Endodermal cell (in vitro differentiated cells): ENCODE data around the gene BBX. TPM values are rescaled to one million over a fixed set of nuclear protein-coding genes. Genes with fewer than 3 reads are reported as not detected.

Experiments
- DNase-seq: peaks from one replicate; pipeline ENCODE4 v3.0.0-alpha.2; 2017
- H3K27ac ChIP-seq: 2 replicates; pipeline ENCODE4 v1.5.1; 2013; ENCODE audit warnings: mild to moderate bottlenecking, low read depth, low read length, moderate library complexity
- H3K27me3 ChIP-seq: 2 replicates; pipeline ENCODE4 v1.6.1; 2013; ENCODE audit warnings: mild to moderate bottlenecking, low read length, moderate library complexity; ENCODE audit not compliant: insufficient read depth, control insufficient read depth, poor library complexity, severe bottlenecking
- H3K36me3 ChIP-seq: 2 replicates; pipeline ENCODE4 v1.7.0; 2013; ENCODE audit warnings: mild to moderate bottlenecking, low read length, moderate library complexity; ENCODE audit not compliant: control insufficient read depth, insufficient read depth
- H3K4me1 ChIP-seq: one replicate; pipeline ENCODE4 v1.7.0; 2013; ENCODE audit warnings: low read length; ENCODE audit not compliant: control insufficient read depth, insufficient read depth
- H3K4me3 ChIP-seq: 2 replicates; pipeline ENCODE4 v1.5.1; 2013; ENCODE audit warnings: mild to moderate bottlenecking, low read length, moderate library complexity
- H3K9ac ChIP-seq: 2 replicates; pipeline ENCODE4 v1.6.1; 2013; ENCODE audit warnings: mild to moderate bottlenecking, low read length, moderate library complexity; ENCODE audit not compliant: poor library complexity, severe bottlenecking; ENCODE audit errors: extremely low read depth
- H3K9me3 ChIP-seq: 2 replicates; pipeline ENCODE4 v1.6.1; 2013; ENCODE audit warnings: mild to moderate bottlenecking, low read length, moderate library complexity; ENCODE audit not compliant: control insufficient read depth
- H3K27ac Mint-ChIP-seq: 2 replicates; pipeline ENCODE4 v1.8.0; 2020; ENCODE audit warnings: mixed read lengths
- H3K27me3 Mint-ChIP-seq: 2 replicates; pipeline ENCODE4 v1.8.0; 2021; ENCODE audit warnings: mild to moderate bottlenecking, mixed read lengths; ENCODE audit not compliant: insufficient read depth
- H3K36me3 Mint-ChIP-seq: 2 replicates; pipeline ENCODE4 v1.8.0; 2020; ENCODE audit warnings: low read depth, mixed read lengths
- H3K4me1 Mint-ChIP-seq: 2 replicates; pipeline ENCODE4 v1.8.0; 2020; ENCODE audit warnings: mixed read lengths
- H3K4me3 Mint-ChIP-seq: 2 replicates; pipeline ENCODE4 v1.8.0; 2020; ENCODE audit warnings: mild to moderate bottlenecking, moderate library complexity, mixed read lengths
- H3K9me3 Mint-ChIP-seq: 2 replicates; pipeline ENCODE4 v1.8.0; 2020; ENCODE audit warnings: mild to moderate bottlenecking, mixed read lengths
- whole genome bisulfite sequencing, 2 experiments: methylation state at CpG; one replicate each; pipeline versions ENCODE4 v1.1.5 to v1.1.7; 2013; ENCODE audit warnings: missing lambda C conversion rate in 2 of 2, mixed read lengths in 1 of 2; ENCODE audit not compliant: insufficient coverage in 1 of 2, insufficient read length in 1 of 2; 5-methylcytosine and 5-hydroxymethylcytosine counted together
- total RNA-seq, 2 donors: library from RNA; stranded (reverse); fragmentation: NEBNext Ultra II Directional in 1 of 2; extraction: Animal tissue kit (Norgen Biotek cat#: 25700) in 1 of 2; gene quantifications; 2 replicates in 1 of 2; 3 replicates in 1 of 2; pipeline ENCODE4 v1.2.1, GENCODE V29; 2021
- TF ChIP-seq, protein P1 (sequence below): fragments of 200-600 bp; sonication (generic); conservative IDR thresholded peaks from 2 replicates; pipeline ENCODE4 v1.5.0; 2021; ENCODE audit warnings: antibody characterized with exemption, mild to moderate bottlenecking

Gene BBX
- total RNA-seq, 2 donors from 2014 or later: 34.2 to 41.2 TPM

DNA sequence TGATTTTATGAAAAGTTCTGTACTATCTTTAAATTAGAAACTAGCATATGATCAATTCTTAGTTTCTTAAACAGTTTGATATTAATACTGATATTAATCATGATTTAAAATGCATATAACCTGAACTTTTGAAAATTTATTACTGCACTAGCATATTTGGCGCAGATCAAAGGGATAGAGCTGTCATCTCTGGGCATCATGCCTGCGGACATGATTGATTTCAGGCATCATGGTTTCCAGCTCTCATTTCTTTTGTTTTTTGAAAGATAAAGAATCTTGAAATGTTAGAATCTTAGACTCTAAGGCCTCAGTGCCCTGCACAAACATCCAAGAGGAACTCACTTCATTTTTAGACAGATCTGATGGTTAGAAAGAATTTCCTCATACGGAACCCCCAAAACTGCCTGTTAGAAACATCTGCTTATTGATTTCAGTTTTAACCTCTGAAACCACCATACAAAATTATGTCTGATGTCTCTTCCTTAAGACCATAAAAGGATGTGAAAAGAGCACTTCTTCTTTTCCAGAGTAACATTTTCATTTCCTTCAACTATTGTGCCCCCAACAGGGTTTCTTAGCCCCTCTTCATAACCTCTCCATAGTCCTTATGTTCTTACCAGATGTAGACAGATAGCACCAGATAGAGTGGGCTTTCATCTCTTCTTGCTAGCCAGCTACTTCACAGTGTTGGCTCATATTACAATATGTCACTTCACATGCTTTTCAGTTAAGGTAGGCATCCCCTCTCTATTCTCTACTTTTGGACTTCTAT, 110.8 kb downstream of the BBX start:
- Mint-ChIP-seq H3K4me1 (peaks cover 31% of the 10 kb centered on the region), H3K4me3 (no peak overlapping the region), H3K27me3 (no peaks in the 10 kb centered on the region), H3K27ac (no peak overlapping the region), H3K36me3 (no peaks in the 10 kb centered on the region), H3K9me3 (no peaks in the 10 kb centered on the region)
- no peak overlapping the region for H3K9ac ChIP-seq
- no peak overlapping the region for H3K27ac ChIP-seq
- no peaks in the 10 kb centered on the region for H3K27me3 ChIP-seq
- no peaks in the 10 kb centered on the region for H3K9me3 ChIP-seq
- no peaks in the 10 kb centered on the region for H3K36me3 ChIP-seq
- no peak overlapping the region for H3K4me3 ChIP-seq
- TF ChIP-seq, protein P1, sequence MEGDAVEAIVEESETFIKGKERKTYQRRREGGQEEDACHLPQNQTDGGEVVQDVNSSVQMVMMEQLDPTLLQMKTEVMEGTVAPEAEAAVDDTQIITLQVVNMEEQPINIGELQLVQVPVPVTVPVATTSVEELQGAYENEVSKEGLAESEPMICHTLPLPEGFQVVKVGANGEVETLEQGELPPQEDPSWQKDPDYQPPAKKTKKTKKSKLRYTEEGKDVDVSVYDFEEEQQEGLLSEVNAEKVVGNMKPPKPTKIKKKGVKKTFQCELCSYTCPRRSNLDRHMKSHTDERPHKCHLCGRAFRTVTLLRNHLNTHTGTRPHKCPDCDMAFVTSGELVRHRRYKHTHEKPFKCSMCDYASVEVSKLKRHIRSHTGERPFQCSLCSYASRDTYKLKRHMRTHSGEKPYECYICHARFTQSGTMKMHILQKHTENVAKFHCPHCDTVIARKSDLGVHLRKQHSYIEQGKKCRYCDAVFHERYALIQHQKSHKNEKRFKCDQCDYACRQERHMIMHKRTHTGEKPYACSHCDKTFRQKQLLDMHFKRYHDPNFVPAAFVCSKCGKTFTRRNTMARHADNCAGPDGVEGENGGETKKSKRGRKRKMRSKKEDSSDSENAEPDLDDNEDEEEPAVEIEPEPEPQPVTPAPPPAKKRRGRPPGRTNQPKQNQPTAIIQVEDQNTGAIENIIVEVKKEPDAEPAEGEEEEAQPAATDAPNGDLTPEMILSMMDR: no peak
- peaks cover 4% of the 10 kb centered on the region for H3K4me1 ChIP-seq
- 94 to 100% methylated on average over 2 to 3 of the region's 3 CpGs for WGBS, 2 experiments
- DNase-seq: no peak

DNA sequence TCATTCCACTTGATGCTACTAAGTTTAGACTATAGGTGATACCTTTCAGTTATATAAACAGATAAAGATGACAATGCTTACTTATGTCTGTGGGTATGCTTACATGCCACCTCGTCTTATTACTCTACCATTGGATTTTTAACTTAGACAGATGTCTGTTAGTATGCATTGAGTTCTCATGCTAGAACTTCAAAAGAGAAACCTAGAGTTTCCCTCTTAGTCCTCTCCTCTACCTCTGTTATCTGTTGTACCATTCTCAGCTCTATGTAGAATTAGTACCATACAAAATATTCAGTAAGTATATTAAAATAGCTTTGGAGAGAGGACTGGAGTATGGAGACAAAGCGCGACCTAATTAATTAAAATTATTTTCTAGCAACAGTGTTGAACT, 111.3 kb downstream of the BBX start:
- Histone ChIP-seq H3K27me3 (no peaks in the 10 kb centered on the region), H3K27ac (no peak overlapping the region), H3K4me3 (no peak overlapping the region), H3K36me3 (no peaks in the 10 kb centered on the region), H3K4me1 (peaks cover 4% of the 10 kb centered on the region), H3K9ac (no peak overlapping the region), H3K9me3 (no peaks in the 10 kb centered on the region)
- Mint-ChIP-seq H3K4me3 (no peak overlapping the region), H3K4me1 (peaks cover 26% of the 10 kb centered on the region), H3K9me3 (no peaks in the 10 kb centered on the region), H3K27ac (no peak overlapping the region), H3K36me3 (no peaks in the 10 kb centered on the region), H3K27me3 (no peaks in the 10 kb centered on the region)
- TF ChIP-seq, protein P1: no peak
- no peak for DNase-seq
- WGBS, 2 experiments: 100% methylated on average over 1 of the region's 3 CpGs; no CpG with 5 or more reads in 1 of the 2 experiments

DNA sequence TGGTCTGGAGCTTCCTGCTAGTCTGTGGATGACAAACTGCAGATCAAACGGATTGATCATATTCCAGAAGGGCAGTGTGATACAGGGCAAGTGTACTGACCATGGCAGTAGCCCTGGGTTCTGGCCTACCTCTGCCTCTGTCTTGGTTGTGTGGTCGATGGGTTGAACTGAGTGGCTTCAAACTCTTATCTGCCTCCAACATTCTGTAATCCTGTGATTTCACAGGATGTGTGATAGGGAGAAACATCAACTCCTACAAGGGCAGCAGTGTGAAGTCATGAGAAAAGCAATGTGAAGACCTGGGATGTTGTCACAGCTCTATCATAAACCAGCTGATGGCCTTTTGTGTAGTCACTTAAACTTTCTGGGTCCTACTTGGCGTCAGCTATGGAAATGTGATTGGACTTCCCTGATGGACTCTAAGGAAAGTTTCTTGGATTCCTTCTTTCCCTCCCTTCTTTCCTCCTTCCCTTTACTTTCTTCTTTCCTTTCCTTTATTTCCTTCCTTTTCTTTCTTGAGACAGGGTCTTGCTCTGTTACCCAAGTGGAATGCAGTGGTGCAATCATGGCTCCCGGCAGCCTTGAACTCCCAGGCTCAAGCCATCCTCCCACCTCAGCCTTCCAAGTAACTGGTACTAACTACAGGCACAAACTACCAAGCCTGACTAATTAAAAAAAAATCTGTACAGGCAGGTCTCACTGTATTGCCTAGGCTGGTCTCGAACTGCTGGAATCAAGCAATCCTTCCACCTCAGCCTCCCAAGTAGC, 114.8 kb downstream of the BBX start:
- no peaks in the 10 kb centered on the region for H3K27me3 Mint-ChIP-seq
- Histone ChIP-seq H3K27ac (no peak overlapping the region), H3K36me3 (no peaks in the 10 kb centered on the region), H3K4me3 (no peak overlapping the region), H3K4me1 (peaks cover 4% of the 10 kb centered on the region), H3K27me3 (no peaks in the 10 kb centered on the region), H3K9ac (no peak overlapping the region), H3K9me3 (no peaks in the 10 kb centered on the region)
- no peaks in the 10 kb centered on the region for H3K36me3 Mint-ChIP-seq
- TF ChIP-seq, protein P1: no peak
- no peak for DNase-seq
- no peaks in the 10 kb centered on the region for H3K9me3 Mint-ChIP-seq
- no peak overlapping the region for H3K27ac Mint-ChIP-seq
- peaks cover 7% of the 10 kb centered on the region for H3K4me1 Mint-ChIP-seq
- H3K4me3 Mint-ChIP-seq: no peak overlapping the region
- 91 to 92% methylated on average over 4 to 5 of the region's 5 CpGs for WGBS, 2 experiments
